GM12892 (cell line): ENCODE data around the gene SEMA5B.

ENCODE experiments used
- DNase-seq: peaks from one replicate; pipeline ENCODE4 v3.0.0; 2011; ENCODE audit not compliant: insufficient read length
- FAIRE-seq: peaks from 2 replicates; lab custom pipeline; 2011; peaks lifted over from hg19 to GRCh38; lab: Jason Lieb, UNC
- POLR2A ChIP-seq: IDR thresholded peaks from 2 replicates; pipeline ENCODE4 v1.6.1; 2011; ENCODE audit warnings: low read depth, low read length, control low read depth
- POLR2AphosphoS5 ChIP-seq: IDR thresholded peaks from 2 replicates; pipeline ENCODE4 v1.6.1; 2011; ENCODE audit warnings: low read depth, low read length, control low read depth
- TAF1 ChIP-seq: IDR thresholded peaks from 2 replicates; pipeline ENCODE4 v1.6.1; 2011; ENCODE audit warnings: low read depth, mild to moderate bottlenecking, control low read depth, low read length, borderline replicate concordance

Gene SEMA5B

DNA sequence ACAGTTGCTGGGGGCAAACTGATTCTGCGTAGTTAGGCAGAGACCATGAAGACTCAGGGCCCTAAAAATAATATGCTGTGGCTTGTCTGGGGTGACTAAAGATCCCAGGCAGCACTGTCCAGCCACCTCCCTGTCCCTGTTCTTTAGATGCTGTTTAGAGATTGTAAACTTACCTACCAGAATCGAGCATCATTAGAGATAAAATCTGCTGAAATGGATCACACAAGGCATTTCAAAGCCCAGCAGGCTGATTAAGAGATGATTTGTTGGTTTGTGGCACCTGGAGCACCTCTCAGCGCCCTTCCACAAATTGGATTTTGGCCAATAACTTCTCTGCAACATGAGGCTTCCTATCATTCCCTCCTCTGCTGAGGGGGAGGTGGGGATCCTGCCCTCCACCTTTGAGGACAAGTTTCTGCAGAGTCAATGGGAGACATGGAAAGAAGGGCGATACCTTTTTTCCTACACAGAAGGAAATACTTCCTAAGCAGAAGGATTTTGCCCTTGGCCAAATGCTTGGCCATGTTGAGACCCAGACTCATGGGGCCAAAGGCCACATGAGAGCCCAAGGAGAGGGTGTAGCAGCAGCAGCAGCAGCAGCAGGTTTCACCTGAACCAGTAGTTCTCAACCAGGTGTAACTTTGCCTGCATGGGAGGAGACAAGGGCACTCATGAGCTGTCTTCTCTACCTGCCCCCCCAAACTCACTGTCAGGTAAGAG, 37.5 kb downstream of the SEMA5B start:
- TF ChIP-seq TAF1 (no peak), POLR2A (no peak), POLR2AphosphoS5 (no peak)
- DNase-seq (no peak), FAIRE-seq (no peak)

DNA sequence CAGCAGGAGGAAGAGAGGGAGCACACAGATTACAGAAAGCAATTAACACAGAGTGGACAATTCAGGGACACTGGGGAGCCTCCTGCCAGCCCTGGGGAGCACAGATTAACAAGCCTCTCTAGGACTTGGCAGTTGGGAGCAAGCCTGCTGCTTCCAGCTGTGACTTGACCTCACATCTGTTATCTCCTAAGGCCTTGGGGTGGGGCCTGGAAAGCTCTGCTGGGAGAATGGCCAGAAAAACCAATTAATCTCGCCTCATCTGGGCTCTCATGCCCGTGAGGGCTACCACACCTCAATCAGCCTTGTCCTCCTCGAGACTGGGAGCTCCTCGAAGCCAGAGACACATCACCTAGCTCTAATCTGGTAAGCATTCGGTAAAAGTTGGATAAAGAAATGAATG, 39.1 kb downstream of the SEMA5B start:
- TF ChIP-seq TAF1 (no peak), POLR2AphosphoS5 (no peak), POLR2A (no peak)
- DNase-seq (no peak), FAIRE-seq (no peak)

DNA sequence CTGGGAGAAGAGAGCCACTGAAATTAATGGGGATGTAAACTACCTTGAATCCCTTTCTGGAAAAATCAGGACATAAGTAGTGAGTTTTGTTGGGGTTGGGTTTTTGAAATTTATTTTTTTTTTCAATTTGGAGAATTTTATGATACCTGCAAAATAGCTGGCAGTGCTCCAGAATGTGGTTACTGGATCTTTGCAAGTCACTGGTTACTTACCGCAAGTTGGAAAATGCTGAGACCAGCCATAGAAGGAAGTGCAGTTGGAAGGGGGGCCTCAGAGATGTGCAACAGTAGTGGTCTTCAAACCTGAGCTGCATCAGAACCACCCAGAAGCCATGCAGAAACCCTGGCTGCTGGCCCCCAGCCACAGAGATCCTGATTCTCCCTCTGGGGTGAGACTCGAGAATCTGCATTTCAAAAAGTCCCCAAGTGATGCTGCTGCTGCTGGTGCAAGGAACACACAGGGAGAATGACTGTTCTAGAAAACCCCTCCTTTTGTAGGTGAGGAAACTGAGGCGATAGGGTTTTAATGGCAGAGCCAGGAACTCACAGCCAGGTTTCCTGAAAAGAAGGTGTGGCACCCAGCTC, 39.7 kb downstream of the SEMA5B start:
- no peak for FAIRE-seq
- no peak for DNase-seq
- TF ChIP-seq POLR2AphosphoS5 (no peak), TAF1 (no peak), POLR2A (no peak)

DNA sequence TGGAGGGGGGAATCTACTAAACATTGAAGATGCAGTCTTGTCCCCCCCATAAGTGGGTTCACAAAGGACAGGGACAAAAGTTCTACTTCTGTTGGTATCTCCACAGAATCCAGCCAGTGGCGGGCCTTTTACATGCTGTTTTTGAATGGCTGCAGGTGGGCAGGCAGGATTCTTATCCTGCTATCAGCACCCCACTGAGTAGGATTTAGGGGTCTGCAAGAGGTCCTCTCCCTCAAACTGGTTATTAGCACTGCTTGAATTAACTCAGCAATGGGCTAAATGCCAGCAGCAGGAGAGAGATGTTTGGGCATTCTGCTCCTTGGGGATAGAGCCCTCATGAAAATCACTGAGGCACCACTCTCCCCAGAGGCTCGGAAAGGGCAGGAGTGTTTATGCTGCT, 40.3 kb downstream of the SEMA5B start:
- FAIRE-seq (no peak), DNase-seq (no peak)
- no peak for TF ChIP-seq POLR2A
- no peak for TF ChIP-seq TAF1
- no peak for TF ChIP-seq POLR2AphosphoS5

DNA sequence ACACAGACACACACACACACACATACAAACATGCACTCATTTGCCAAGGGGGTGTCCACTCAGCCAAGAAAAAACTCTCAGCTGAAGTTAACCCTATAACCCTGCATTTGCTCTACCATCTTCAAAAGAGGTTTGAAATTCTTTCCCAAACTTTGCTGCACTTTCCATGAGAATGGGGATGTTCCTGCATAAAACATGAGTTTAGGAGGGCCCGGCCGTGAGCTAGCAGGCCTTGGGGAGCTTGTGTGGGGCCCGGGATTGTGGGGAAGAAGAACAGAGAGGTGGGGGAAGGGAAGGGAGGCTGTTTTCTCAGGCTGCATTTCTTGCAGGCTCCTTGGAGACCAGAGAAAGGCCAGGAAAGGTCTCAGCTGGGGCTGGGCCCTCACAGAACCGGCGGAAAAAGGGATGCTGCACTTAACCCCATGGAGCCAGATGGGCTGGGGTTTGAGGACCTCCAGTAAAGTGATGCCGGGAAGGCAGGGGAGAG, 40.8 kb downstream of the SEMA5B start:
- TF ChIP-seq POLR2AphosphoS5 = no peak
- no peak for TF ChIP-seq TAF1
- TF ChIP-seq POLR2A = no peak
- FAIRE-seq (peak; percentile 21), DNase-seq (no peak)

DNA sequence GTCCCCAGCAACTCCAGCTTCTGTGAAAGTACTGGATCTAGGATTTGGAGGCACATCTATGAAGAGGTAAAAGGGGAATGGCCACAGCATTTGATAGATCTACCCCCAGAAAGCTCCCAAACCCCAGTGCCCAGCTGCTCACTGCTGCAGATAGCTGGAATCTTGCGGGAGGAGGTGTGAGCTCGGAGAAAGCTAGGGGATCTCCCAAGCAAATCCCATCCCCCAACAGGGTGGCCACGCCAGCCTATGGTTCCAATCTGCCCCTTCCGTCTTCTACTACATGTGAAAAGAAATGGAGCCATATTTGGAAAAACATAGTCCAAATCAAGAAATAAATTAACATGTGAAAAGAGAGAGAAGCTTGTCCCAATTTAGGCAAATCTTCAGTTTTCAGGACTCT, 42.0 kb downstream of the SEMA5B start:
- DNase-seq (no peak), FAIRE-seq (no peak)
- TF ChIP-seq POLR2A (no peak), TAF1 (no peak), POLR2AphosphoS5 (no peak)

DNA sequence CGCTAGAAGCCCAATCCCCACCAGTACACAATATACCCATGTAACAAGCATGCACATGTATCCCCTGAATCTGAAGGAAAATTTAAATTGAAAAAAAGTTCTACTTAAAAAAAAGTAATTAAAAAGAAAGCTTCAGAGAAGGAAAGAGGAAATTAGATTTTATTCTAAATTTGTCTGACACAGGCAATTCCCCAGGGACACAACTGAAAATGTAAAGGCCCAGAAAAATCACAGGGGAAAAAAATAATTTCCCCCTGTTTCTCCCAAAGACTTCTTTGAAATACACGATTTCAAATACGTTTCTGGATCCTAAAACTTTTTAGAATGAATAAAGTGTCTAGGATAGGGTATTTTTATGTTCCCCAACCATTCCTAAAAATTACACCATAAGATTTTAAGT, 42.9 kb downstream of the SEMA5B start:
- FAIRE-seq (no peak), DNase-seq (no peak)
- no peak for TF ChIP-seq TAF1
- no peak for TF ChIP-seq POLR2AphosphoS5
- TF ChIP-seq POLR2A = no peak

DNA sequence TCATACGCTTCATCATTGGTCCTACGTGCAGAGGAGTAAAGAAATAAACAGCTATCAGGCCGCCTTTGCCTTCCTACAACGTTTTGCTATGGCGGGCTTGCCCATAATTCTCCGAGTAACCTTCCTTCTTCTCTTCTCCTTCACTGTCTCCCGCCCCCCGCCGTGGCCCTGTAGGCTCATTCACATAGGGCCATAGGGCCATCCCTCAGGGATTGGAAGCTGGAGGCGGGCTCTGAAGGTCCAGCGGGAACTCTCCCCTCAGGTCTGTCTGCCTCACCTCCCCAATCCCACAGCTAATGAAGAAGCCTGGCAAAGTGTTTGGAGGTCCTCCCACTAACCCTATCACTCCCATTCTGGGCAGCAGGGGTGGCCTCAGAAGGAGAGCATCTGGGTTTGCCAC, 43.6 kb downstream of the SEMA5B start:
- no peak for TF ChIP-seq POLR2AphosphoS5
- no peak for TF ChIP-seq TAF1
- no peak for TF ChIP-seq POLR2A
- FAIRE-seq = no peak
- DNase-seq = no peak

DNA sequence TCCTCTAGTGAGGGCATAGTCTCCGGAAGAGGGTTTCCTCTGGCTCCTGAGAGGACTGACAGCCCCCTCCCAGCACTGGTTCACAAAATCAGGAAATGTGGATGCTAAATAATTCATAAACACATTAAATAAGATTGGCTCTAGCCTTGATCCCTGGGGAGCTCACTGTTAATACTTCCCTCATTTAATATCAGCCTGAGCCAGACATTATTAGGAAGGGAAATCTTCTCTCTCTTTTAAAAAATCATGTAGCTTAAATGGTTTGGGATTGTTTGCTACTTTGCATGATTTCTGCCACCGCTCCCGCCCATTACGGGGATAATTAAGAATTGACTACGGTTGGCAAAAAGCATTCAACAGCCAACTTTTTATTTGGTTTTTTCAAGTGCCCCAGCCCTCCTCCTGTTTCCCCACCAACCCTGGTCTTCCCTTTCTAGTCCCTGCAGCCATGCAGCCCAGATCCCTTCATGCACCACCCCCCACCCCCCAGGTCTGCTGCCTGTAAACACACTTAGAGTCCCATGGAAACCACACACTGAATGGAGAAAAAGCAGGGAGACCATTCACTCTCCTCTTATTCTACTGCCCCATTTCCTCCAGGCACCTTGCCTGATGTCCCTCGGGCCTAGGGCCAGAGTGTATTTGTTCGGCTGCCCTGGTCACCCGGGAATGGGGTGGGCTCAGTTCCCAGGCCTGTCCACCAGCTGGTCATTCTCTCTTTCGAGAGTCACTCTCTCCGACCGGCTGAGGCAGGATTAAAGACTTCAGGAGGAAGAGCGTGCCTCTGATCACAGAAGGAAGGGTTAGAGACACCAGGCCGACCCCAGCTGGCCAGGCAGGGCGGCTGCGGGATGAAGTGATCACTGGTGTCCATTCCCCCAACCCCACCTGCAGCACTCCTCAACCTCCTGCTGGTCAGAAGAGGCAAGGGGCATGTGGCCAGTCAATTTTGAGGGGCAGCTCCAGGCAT, 45.1 kb downstream of the SEMA5B start:
- no peak for DNase-seq
- TF ChIP-seq POLR2AphosphoS5 = no peak
- no peak for TF ChIP-seq TAF1
- no peak for TF ChIP-seq POLR2A
- FAIRE-seq = no peak

DNA sequence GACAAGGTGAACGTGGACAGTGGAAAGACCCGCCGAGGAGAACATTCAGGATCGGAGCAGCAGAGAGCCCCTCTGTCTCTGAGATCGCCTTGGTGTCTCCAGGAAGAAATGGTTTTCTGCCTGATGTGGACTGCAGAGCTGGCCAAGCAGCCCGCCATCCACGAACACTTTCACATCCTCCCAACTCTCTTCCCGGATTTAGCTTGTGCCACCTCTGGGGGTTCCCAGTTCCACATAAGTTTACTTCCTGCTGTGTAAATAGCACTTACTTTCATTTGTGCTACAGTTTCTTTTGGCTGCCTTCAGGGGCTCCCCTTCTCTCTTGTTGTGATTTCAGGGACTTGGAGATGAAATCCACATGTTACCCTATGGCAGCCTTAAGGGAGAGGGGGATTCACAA, 48.4 kb downstream of the SEMA5B start:
- FAIRE-seq = no peak
- DNase-seq = no peak
- TF ChIP-seq TAF1 (no peak), POLR2AphosphoS5 (no peak), POLR2A (no peak)

DNA sequence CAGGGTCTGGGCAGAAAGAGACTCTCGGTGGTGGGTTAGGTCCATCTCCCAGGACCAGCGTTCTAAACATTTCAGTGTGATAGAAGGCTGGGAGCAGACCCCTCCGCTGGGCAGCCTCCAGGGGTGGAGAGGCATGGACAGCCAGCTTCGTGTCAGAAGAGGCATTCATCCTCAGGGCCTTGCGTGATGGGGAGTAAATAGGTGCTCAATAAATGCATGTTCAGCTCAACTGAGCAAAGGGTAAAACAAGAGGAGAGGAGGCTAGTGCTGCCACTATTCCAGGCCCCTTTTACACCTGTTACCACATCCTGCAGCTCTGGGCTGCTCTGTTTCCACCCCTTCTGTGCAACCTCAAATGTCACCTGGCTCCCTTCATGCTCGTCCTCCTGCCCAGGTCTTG, 49.0 kb downstream of the SEMA5B start:
- DNase-seq (no peak), FAIRE-seq (no peak)
- no peak for TF ChIP-seq POLR2AphosphoS5
- TF ChIP-seq POLR2A = no peak
- TF ChIP-seq TAF1 = no peak
